ENCODE results near the gene TBC1D10B.
A peak's percentile ranks its signal among the peaks of the same experiment; 100 is the strongest.

TBC1D10B gene

GRCh38 chr16:30414159-30414558 is 43.9 kb upstream of the TBC1D10B start:
- TF ChIP-seq, protein P1, sequence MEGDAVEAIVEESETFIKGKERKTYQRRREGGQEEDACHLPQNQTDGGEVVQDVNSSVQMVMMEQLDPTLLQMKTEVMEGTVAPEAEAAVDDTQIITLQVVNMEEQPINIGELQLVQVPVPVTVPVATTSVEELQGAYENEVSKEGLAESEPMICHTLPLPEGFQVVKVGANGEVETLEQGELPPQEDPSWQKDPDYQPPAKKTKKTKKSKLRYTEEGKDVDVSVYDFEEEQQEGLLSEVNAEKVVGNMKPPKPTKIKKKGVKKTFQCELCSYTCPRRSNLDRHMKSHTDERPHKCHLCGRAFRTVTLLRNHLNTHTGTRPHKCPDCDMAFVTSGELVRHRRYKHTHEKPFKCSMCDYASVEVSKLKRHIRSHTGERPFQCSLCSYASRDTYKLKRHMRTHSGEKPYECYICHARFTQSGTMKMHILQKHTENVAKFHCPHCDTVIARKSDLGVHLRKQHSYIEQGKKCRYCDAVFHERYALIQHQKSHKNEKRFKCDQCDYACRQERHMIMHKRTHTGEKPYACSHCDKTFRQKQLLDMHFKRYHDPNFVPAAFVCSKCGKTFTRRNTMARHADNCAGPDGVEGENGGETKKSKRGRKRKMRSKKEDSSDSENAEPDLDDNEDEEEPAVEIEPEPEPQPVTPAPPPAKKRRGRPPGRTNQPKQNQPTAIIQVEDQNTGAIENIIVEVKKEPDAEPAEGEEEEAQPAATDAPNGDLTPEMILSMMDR (IDR thresholded peaks at IDR 0.05): no peak

DNA sequence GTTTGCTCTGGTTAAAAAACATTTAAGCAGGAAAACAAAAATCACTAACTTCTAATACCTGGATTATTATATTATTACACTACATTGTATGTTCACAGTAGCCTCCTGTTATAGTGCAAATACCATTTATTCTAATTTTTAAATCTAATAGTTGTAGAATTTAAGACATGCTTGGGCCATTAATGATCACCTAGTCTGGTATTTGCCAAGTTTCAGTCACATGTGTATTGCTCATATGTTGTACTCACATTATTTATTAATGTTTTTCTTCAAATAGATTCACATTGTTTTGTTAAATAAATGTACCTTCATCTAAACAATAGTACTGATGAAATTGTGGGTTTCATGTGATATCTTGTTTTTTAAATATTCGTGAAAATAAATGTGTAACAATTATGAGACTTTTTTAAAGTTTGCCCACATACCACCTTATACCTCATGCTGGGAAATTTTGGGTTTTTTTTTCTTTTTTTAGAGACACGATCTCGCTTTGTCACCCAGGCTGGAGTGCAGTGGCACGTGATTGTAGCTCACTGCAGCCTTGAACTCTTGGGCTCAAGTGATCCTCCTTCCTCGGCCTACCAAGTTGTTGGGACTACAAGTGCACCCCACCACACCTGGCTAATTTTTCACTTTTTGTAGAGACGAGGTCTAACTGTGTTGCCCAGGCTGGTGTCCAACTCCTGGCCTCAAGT is 43.0 kb upstream of the TBC1D10B start:
- TF ChIP-seq, protein P1 (IDR thresholded peaks at IDR 0.05): no peak

DNA sequence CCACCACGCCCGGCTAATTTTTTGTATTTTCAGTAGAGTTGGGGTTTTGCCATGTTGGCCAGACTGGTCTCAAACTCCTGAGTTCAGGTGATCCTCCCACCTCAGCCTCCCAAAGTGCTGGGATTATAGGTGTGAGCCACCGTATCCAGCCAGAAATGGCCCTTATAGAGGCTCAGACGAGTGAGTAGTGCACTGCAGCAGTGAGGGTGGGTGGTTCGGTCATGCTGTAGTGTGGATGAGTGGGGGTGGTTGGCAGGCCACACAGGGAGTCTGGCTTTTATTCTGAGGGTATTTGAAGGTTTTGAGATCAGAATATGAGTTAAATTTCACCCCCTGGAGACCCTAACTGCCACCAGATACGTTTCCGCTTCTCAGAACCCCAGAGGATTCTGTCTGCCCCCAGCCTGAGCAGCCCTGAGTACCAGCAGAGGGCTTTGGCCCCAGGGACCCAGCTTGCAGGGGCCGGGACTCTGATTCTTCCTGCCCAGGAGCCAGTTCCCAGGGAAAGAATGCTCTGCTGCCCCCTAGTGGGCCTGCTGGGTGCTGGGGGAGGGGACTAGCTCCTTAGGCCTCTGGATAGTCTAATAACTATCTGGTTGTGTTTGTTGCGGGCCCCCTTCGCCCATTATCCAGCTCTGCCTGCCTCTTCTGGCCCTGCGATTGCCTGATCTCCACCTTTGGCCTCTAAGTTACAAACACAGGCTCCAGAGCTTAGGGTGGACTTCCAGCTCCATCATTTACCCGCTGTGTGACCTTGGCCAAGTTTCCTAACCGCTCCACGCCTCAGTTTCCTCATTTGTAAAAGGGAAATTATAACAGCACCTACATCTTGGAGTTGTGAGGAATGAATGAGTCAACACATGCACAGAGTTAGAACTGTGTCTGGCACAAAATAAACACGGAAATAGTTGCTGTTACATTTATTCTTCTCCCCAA is 39.1 kb upstream of the TBC1D10B start:
- TF ChIP-seq, protein P1 (IDR thresholded peaks at IDR 0.05): peak; percentile 90

DNA sequence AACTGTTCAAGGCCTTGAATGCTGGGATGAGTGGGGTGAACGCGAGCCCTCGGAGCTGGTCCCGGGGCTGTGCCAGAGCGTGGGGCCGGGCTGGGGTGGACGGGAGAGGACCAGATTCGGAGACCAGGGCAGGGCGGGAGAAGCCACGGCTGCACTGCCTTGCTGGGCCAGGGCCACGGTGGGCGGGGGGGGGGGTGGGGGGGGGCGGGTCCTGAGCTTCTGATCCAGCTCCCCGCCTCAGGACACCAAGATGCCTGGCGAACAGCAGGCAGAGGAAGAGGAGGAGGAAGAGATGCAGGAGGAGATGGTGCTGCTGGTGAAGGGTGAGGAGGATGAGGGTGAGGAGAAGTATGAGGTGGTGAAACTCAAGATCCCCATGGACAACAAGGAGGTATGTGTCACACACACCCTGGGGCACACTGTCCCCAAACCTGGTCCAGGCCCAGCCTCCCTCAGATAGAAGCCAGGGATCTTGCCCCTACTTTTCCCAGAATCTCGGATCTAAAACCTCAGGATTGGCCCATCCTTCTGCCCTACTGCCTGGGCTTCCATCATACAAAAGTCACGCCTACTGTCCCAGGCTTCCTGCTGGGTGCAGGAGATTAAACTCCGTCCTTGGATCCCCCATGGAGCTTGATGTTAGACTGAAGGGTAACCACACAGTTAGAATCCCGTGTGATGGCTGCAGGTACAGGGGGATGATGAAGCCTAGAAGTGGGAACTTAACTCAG is 37.7 kb upstream of the TBC1D10B start:
- TF ChIP-seq, protein P1 (IDR thresholded peaks at IDR 0.05): no peak

GRCh38 chr16:30407102-30407803 is 37.0 kb upstream of the TBC1D10B start, which contains the start of gene ZNF771:
Gene ZNF771, plus strand, starts transcription at chr16:30407606. Its CDS starts 448 bp downstream, at chr16:30408054.
- TF ChIP-seq, protein P1 (IDR thresholded peaks at IDR 0.05): no peak

DNA sequence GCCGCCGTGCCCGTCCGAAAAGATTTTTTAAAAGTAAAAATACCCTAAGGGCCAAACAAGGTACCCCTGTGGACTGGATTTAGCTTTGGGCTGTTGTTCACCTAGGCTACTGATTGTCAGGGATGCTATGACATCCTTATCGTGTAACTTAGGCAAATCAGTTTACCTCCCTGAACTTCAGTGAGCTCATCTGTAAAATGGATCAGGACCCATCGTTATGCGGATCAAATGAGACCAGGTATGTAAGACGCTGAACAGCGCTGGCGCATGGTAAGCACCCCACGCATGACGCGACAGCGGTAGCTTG is 36.5 kb upstream of the TBC1D10B start:
- TF ChIP-seq, protein P1 (IDR thresholded peaks at IDR 0.05): no peak
